Suprapubic skin (tissue), 4 donors: ENCODE data around the gene MAP2K3. TPM values are rescaled to one million over a fixed set of nuclear protein-coding genes. Genes with fewer than 3 reads are reported as not detected.
"Not testable (repeated sequence)": the region's sequence is repeated elsewhere in the genome, so short reads cannot be mapped to it uniquely, and the experiment has no call there.

Experiments
- DNase-seq, 2 donors: peaks; one replicate each; pipeline ENCODE4 v3.0.0-alpha.2; 2019; ENCODE audit warnings: low spot score in 2 of 2
- H3K27ac ChIP-seq: fragments of 200-600 bp; sonication (generic); one replicate; pipeline ENCODE4 v1.5.1; 2019
- H3K27me3 ChIP-seq: fragments of 200-600 bp; sonication (generic); one replicate; pipeline ENCODE4 v1.5.1; 2019
- H3K36me3 ChIP-seq: fragments of 200-600 bp; sonication (generic); one replicate; pipeline ENCODE4 v1.5.1; 2019
- H3K4me1 ChIP-seq: fragments of 200-600 bp; sonication (generic); one replicate; pipeline ENCODE4 v1.5.1; 2019
- H3K4me3 ChIP-seq: fragments of 200-600 bp; sonication (generic); one replicate; pipeline ENCODE4 v1.5.1; 2019; ENCODE audit warnings: mild to moderate bottlenecking
- H3K9me3 ChIP-seq: fragments of 200-600 bp; sonication (generic); one replicate; pipeline ENCODE4 v1.5.1; 2019
- POLR2AphosphoS5 ChIP-seq, 3 donors: sonication (generic); formaldehyde crosslinking; IDR thresholded peaks; one replicate each; pipeline ENCODE4 v1.6.1; 2017; ENCODE audit warnings: antibody characterized with exemption in 3 of 3
- WGBS: methylation state at CpG from one replicate; pipeline ENCODE4 v1.1.5; 2018; 5-methylcytosine and 5-hydroxymethylcytosine counted together
- total RNA-seq, 4 donors: library from RNA; depleted of rRNA; stranded (reverse); fragments of >200 nt; gene quantifications; one replicate each; pipeline ENCODE4 v1.1.0, GENCODE V29; 2016
- TF ChIP-seq, protein P1 (sequence below), 2 donors: fragments of 200-600 bp in 1 of 2; fragments of 450-650 bp in 1 of 2; sonication (generic) in 1 of 2; IDR thresholded peaks; one replicate each; pipeline ENCODE4 v1.5.1; 2016 to 2019; ENCODE audit warnings: antibody characterized with exemption in 2 of 2, mild to moderate bottlenecking in 1 of 2, moderate library complexity in 1 of 2

The MAP2K3 gene
- total RNA-seq, 4 donors from 2014 or later: 54.5 to 97.4 (median 72.9) TPM

DNA sequence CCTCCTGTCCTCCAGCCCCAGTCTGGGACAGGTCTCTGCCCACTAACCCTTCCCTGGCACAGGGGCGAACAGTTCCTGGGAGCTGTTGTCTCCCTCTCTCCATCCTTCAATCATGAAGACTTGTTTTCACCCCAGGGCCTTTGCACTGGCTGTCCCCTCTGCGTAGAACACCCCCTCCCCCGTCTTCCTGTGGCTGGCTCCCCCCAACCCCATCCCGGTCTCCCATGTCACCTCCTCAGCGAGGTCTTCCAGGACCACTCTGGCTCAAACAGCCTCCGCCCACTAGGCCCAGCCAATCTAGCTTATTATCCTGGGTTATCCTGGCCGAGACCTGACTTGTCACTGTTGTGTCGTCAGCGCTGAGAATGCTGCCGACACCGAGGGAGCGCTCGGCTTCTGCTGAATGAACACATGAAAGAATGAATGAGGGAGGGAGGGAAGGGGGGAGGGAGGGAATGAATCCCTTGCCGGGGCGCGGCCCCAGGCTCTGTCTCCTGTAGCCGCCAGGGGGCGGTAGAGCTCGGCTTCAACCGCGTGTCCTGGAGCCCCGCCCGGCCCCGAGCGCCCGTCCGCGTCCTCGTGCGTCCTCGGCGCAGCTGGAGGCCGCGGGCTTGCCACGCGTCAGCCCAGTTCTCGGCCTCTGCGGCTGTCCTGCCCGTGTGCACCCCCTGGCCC lies 31.8 kb downstream of the MAP2K3 start:
- H3K4me3 ChIP-seq: peak overlapping the region; percentile 28

DNA sequence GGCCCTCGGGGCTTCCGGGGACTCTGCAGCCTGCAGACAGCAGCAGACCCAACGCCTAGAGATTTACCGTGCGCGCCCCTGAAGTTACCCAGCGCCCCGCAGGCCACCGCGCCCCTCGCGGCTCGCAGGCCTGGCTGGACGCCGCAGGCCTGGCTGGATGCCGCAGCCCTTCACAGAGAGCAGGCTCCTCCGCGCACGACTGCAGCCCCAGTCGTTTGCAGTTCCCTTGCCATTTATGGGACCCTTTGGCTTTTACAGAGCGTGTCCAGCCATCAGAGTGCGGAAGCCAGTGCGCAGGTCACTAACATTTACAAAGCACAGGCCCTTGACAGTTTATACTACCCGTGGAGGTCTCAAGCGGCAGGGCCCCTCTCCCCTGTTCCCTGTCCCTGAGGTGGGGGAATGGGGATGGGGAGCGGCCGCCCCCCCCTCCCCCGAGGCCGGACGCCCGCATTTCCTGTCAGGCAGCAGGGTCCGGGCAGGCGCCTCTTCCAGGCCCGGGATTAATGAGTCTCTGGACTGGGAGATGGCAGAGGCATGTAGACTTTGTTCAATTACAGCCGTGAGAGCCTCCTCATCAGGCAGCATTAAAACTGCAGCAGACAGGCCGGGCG lies 32.5 kb downstream of the MAP2K3 start:
- peak; percentile 38 to 53 for DNase-seq
- H3K4me3 ChIP-seq: peak overlapping the region; percentile 28
- not testable (repeated sequence) for H3K27ac ChIP-seq

More for the DNA sequence above, 31.8 kb downstream of the MAP2K3 start:
- TF ChIP-seq, protein P1, sequence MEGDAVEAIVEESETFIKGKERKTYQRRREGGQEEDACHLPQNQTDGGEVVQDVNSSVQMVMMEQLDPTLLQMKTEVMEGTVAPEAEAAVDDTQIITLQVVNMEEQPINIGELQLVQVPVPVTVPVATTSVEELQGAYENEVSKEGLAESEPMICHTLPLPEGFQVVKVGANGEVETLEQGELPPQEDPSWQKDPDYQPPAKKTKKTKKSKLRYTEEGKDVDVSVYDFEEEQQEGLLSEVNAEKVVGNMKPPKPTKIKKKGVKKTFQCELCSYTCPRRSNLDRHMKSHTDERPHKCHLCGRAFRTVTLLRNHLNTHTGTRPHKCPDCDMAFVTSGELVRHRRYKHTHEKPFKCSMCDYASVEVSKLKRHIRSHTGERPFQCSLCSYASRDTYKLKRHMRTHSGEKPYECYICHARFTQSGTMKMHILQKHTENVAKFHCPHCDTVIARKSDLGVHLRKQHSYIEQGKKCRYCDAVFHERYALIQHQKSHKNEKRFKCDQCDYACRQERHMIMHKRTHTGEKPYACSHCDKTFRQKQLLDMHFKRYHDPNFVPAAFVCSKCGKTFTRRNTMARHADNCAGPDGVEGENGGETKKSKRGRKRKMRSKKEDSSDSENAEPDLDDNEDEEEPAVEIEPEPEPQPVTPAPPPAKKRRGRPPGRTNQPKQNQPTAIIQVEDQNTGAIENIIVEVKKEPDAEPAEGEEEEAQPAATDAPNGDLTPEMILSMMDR (IDR thresholded peaks at IDR 0.05): peak in 1 of 2 donors; percentile 15
- H3K9me3 ChIP-seq, H3K27ac ChIP-seq, H3K27me3 ChIP-seq, H3K4me1 ChIP-seq: not testable (repeated sequence)
- WGBS: 72% methylated on average over 6 of the region's 39 CpGs
- DNase-seq: peak; percentile 63 to 71
- H3K36me3 ChIP-seq: peaks cover 32% of the 10 kb centered on the region

DNA sequence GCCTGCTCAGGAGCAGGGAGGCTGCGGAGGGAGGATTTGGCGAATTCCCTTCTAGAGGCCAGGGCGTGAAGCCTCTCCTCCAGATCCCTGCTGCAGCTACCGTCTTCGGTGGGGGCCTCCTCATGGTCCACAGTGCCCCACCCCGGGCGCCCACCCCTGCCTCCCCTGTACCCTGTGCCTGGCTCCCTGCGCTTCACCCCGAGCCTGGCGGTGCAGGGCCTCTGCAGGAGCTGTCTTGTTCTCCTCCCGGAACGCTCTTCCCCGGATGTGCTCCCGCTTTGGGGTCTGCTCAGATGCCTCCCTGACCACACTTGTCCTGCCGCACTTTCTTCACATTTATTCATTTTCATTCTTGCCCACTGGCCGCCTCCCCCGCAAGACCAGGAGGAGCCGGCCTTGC lies 33.3 kb downstream of the MAP2K3 start:
- not testable (repeated sequence) for H3K27me3 ChIP-seq, H3K9me3 ChIP-seq, H3K27ac ChIP-seq, H3K4me3 ChIP-seq
- peak; percentile 74 to 81 for DNase-seq
- peaks cover 19% of the 10 kb centered on the region for H3K36me3 ChIP-seq
- 91% methylated on average over 18 of the region's 18 CpGs for WGBS
- H3K4me1 ChIP-seq: peaks cover 12% of the 10 kb centered on the region

More for the DNA sequence above, 32.5 kb downstream of the MAP2K3 start:
- H3K4me1 ChIP-seq, H3K9me3 ChIP-seq, H3K27me3 ChIP-seq: not testable (repeated sequence)
- peaks cover 25% of the 10 kb centered on the region for H3K36me3 ChIP-seq
- WGBS: no CpG with 5 or more reads among the region's 37 CpGs

DNA sequence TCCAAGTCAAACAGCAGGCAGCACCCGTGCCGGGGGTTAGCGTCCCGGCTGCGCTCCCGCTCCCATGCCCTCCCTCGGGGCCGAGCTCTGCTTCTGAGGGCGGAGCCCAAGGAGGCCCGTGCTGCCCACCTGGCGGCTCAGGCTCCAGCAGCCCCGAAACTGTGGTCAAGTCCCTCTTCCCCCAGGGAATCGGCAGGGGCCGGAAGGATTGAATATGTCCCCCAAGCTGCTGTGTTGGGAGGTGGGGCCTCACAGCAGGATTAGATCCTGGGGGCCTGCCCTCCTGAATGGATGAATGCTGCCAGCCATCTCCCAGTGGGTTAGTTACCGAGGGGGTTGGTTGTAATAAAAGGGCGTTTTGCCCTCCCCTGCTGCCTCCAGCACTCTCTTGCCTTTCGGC lies 33.9 kb downstream of the MAP2K3 start:
- TF ChIP-seq POLR2AphosphoS5 (IDR thresholded peaks at IDR 0.05): no peak
- no peak overlapping the region for H3K4me3 ChIP-seq
- peak; percentile 48 to 75 for DNase-seq
- no peak overlapping the region for H3K27ac ChIP-seq
- 81% methylated on average over 6 of the region's 17 CpGs for WGBS
- no peaks in the 10 kb centered on the region for H3K27me3 ChIP-seq
- H3K9me3 ChIP-seq: no peaks in the 10 kb centered on the region
- peaks cover 13% of the 10 kb centered on the region for H3K36me3 ChIP-seq
- H3K4me1 ChIP-seq: peaks cover 16% of the 10 kb centered on the region

DNA sequence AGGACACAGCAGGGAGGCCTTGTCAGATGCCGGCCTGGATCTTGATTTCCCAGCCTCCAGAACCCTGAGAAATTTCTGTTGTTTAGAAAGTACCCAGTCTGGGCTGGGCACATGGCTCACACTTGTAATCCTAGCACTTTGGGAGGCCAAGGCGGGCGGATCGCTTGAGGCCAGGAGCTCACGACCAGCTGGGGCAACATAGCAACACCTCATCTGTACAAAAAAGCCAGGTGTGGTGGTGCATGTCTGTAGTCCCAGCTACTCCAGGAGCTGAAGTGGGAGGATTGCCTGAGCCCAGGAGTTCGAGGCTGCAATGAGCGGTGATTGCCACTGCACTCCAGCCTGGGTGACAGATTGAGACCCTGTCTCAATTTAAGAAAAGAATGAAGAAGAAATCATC lies 34.3 kb downstream of the MAP2K3 start:
- H3K4me3 ChIP-seq, H3K9me3 ChIP-seq, H3K27me3 ChIP-seq, H3K27ac ChIP-seq: not testable (repeated sequence)
- peaks cover 11% of the 10 kb centered on the region for H3K36me3 ChIP-seq
- 91% methylated on average over 7 of the region's 7 CpGs for WGBS
- peaks cover 19% of the 10 kb centered on the region for H3K4me1 ChIP-seq
- peak; percentile 28 to 64 for DNase-seq

DNA sequence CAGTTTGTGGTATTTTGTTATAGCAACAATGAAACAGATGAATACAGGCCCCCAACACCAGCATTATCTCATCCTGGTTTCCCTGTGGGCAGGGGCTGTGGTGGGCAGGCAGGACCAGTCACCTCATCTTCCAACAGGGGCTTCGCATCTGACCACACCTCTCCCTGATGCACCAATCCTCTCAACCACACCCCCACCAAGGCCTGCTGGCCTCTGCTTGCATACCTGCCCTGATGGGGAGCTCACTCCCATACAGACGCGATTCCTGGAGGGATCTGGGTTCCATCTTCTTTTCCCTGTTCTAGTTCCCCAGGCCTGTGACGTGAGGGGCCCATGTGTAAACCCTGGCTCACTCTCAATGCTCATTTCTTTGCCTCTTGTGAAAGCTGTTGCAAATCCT lies 34.7 kb downstream of the MAP2K3 start:
- whole genome bisulfite sequencing: 92% methylated on average over 4 of the region's 4 CpGs
- not testable (repeated sequence) for H3K4me3 ChIP-seq, H3K9me3 ChIP-seq, H3K36me3 ChIP-seq, H3K27me3 ChIP-seq, H3K27ac ChIP-seq
- peak; percentile 46 to 48 for DNase-seq
- H3K4me1 ChIP-seq: peaks cover 19% of the 10 kb centered on the region

DNA sequence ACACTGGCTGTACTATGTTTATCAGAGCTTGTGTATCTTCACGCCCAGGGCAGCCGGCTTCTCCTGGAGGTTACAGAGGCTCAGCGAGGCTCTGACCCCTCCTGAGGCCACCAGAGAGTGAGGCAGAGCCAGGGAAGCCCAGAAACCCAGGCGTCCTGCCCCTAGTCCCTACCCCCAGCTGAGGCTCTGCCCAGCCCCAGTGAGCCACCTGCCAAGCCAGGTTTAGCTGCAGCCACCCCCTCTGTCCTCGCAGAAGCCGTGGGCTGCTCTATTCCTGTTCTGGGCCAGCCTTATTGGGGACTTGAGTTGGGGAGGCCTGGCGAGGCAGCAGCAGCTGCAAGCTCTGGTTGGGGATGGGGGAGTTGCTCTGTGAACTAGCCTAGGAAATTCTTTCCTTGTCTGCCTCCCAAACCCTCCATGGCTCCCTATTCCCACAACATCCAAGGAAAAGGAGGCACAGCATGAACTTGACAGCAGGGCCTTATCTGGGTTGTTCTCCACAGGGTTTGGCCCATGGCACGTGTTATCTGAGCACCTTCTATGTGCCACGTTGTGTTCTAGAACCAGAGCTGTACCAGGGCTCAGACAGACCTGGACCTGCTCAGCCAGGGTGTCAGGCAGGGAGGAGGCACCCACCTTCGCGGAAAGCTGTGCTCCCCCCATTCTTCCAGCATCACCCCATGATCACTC lies 35.3 kb downstream of the MAP2K3 start:
- 80% methylated on average over 11 of the region's 11 CpGs for WGBS
- H3K27ac ChIP-seq, H3K36me3 ChIP-seq, H3K27me3 ChIP-seq, H3K9me3 ChIP-seq, H3K4me3 ChIP-seq: not testable (repeated sequence)
- DNase-seq: peak; percentile 65 to 75
- peaks cover 19% of the 10 kb centered on the region for H3K4me1 ChIP-seq

DNA sequence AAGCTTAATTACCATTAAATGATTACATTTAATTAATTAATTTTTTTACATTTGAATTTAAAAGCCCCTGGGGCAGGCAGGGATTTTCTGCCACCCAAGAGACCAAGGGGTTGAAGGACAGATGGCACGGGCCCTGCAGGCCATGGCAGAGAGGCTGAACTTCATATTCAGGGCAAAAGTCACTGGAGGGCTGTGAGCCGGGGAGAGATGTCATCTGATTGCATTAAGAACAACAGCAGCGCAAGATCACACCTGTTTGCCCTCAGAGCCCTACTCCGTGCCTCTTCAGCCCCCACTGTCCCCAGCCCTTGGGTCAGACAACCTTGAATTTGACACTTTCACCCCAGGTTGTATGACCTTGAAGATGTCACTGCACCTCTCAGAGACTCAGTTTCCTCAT lies 35.9 kb downstream of the MAP2K3 start:
- H3K27ac ChIP-seq, H3K4me3 ChIP-seq, H3K9me3 ChIP-seq, H3K27me3 ChIP-seq, H3K36me3 ChIP-seq: not testable (repeated sequence)
- WGBS: 94% methylated on average over 4 of the region's 4 CpGs
- peaks cover 19% of the 10 kb centered on the region for H3K4me1 ChIP-seq
- DNase-seq: peak; percentile 26 to 77

DNA sequence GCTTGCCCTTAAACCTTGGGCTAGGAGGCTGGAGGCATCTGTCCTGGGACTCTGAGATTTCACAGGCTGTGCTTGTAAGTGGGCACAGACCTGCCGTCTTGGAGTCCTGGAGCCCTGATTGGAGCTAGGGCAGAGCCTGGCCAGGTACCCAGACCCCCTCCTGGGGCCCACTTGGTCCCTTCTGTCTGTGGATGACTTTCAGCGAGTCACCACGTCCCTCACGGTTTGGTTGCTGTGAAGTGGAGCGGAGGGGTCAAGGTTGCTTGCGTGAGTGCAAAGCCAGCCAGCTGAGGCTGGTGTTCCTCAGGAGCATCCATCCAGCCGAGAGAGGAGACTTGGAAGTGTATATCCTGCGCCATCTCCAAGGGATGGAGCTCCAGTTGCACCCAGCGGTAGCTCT lies 36.5 kb downstream of the MAP2K3 start:
- WGBS: 82% methylated on average over 6 of the region's 9 CpGs
- H3K36me3 ChIP-seq: not testable (repeated sequence)

DNA sequence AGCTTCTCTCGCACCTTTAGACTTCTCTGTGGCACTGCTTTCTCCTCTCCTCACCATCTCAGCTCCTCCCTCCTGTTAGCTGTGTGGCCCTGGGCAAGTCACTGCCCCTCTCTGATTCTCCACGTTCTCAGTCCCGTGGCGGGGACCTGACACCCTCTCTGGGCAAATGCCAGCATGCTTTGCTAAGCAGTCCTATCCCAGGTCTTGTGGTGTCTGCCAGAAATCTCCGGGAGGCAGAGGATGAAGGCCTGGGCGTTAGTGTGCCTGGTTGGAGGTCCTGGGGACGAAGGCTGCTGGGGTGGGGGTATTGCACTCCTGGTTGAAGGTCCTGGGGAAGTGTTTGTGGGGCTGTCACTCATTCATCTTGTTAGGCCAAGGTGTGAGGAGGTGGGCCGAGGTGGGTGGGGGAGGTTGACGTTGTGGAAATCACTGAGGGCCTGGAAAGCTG lies 37.3 kb downstream of the MAP2K3 start:
- not testable (repeated sequence) for H3K27me3 ChIP-seq
- WGBS: 98% methylated on average over 6 of the region's 9 CpGs

More for the DNA sequence above, 36.5 kb downstream of the MAP2K3 start:
- H3K4me3 ChIP-seq, H3K27ac ChIP-seq, H3K27me3 ChIP-seq, H3K9me3 ChIP-seq: not testable (repeated sequence)
- DNase-seq: peak; percentile 17 to 72
- H3K4me1 ChIP-seq: peaks cover 19% of the 10 kb centered on the region

DNA sequence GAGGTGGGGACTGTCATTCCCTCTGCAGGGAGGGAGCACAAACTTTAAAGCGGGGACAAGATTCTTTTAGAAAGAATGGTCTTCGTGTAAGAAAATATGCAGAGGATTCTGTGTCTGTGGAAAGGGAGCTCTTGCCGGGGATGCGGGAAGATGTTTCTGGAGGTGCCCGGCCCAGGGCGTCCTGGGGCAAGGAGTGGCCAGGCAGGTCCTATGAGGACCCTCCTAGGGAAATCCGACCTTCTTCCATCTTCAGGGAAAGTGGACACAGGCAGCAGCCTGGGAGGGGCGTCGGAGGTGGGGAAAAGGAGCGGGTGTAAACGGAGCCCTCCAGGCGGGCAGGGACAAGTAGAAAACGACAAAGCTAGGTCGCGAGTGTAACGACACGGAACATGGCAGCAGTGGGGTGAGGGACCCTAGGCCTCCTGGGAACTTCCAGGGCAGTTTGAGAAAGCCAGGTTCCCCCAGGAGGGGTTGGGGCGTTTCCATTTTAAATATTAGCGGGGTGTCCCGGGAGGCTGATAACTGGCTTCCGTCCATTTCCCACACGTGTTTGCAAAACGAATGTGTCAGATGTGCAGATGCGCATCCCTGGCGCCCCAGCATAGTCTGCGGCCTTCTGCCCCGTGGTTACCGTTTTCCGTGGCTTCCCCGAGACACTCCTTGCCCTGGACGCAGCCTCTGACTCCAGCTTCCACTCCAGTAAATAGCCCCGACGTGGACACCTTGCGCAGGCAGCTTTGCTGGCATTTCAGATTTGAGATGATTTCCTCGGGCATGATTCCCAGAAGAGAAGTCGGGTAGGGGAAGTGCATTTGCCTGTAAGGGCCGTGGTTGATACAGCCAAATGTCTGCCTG lies 39.0 kb downstream of the MAP2K3 start:
- peak; percentile 70 to 81 for DNase-seq
- H3K27me3 ChIP-seq, H3K36me3 ChIP-seq, H3K27ac ChIP-seq, H3K9me3 ChIP-seq: not testable (repeated sequence)
- WGBS: 40% methylated on average over 34 of the region's 37 CpGs
- H3K4me1 ChIP-seq: peaks cover 13% of the 10 kb centered on the region
- H3K4me3 ChIP-seq: peak overlapping the region; percentile 68

More for the DNA sequence above, 37.3 kb downstream of the MAP2K3 start:
- H3K4me3 ChIP-seq, H3K27ac ChIP-seq, H3K36me3 ChIP-seq, H3K9me3 ChIP-seq: not testable (repeated sequence)
- peak; percentile 60 to 64 for DNase-seq
- H3K4me1 ChIP-seq: peaks cover 19% of the 10 kb centered on the region

DNA sequence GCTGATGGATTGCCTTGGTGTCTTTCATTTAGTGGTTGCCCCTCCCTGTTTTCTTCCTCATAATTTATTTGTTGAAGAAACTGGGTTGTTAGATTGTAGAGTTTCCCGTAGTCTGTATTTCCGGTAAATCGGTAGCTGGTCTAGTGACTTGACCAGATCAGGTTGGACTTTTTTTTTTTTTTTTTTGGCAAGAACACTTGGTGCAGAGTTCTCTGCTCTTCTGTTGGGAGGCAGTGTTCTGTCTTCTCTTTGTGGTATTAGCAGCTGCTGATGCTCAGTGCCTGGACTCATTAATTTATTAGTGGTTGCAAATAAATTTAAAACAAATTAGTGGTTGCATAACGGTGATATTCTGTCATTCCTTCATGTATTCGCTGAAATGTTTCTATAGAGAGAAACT lies 40.2 kb downstream of the MAP2K3 start:
- 88% methylated on average over 5 of the region's 5 CpGs for WGBS
- not testable (repeated sequence) for H3K27me3 ChIP-seq, H3K4me3 ChIP-seq, H3K27ac ChIP-seq, H3K36me3 ChIP-seq, H3K9me3 ChIP-seq
- DNase-seq: peak in 1 of 2 donors; percentile 2
- peaks cover 13% of the 10 kb centered on the region for H3K4me1 ChIP-seq
